SK-N-SH treated with all-trans-retinoic acid at 6 μM for 48 hours (cell line): ENCODE measurements around the gene CFAP97D1.

Experiments used
- ARNTL ChIP-seq: fragments of 450-650 bp; formaldehyde crosslinking; IDR thresholded peaks from 2 replicates; pipeline ENCODE4 v1.5.0; 2020; ENCODE audit warnings: low read depth, mild to moderate bottlenecking, moderate library complexity, borderline replicate concordance
- ISL1 ChIP-seq: fragments of 250-450 bp; sonication (Bioruptor Pico); IDR thresholded peaks from 2 replicates; pipeline ENCODE4 v2.1.2; 2022; ENCODE audit warnings: mild to moderate bottlenecking, moderate library complexity
- ZNF565 ChIP-seq: fragments of 450-650 bp; formaldehyde crosslinking; conservative IDR thresholded peaks from 2 replicates; pipeline ENCODE4 v1.5.0; 2020; ENCODE audit warnings: low read depth, mild to moderate bottlenecking, moderate library complexity
- ZNF70 ChIP-seq: fragments of 450-650 bp; formaldehyde crosslinking; IDR thresholded peaks from 2 replicates; pipeline ENCODE4 v1.5.0; 2020; ENCODE audit warnings: mild to moderate bottlenecking, moderate library complexity

DNA sequence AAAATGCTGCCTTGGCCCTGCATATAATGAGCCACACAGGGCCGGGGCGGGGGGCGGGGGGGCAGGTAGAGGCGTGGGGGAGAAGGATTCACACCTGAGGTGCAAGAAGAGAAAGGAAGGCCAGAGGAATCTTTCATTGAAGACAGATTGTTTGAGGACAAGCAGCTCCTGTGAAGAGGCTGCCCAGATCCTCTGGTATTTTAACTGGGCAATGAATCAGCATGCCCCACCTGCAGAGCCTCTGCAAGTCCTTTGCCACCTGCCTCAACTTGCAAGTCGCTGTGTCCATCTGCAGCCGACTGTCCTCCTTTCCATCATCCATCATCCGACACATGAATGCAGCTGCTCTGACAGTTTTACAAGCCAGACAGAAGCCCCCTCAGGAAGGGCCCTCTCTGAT, 20.4 kb upstream of the CFAP97D1 start:
- no peak for TF ChIP-seq ISL1 (CRISPR knock-in tag)
- no peak for TF ChIP-seq ZNF565 (CRISPR knock-in tag)
- no peak for TF ChIP-seq ARNTL
- no peak for TF ChIP-seq ZNF70 (CRISPR knock-in tag)
